HG02678 (cell line): ENCODE results near the gene PTRHD1.
A peak's percentile ranks its signal among the peaks of the same experiment; 100 is the strongest.

Source experiments
- ATAC-seq: cut with Tn5 transposase; IDR thresholded peaks from one replicate; pipeline ENCODE4 v1.9.1; 2021; ENCODE audit warnings: mild to moderate bottlenecking, moderate library complexity; ENCODE audit not compliant: unreplicated experiment

PTRHD1 gene

GRCh38 chr2:24830786-24831185 is 37.6 kb upstream of the PTRHD1 start:
- no peak for ATAC-seq

DNA sequence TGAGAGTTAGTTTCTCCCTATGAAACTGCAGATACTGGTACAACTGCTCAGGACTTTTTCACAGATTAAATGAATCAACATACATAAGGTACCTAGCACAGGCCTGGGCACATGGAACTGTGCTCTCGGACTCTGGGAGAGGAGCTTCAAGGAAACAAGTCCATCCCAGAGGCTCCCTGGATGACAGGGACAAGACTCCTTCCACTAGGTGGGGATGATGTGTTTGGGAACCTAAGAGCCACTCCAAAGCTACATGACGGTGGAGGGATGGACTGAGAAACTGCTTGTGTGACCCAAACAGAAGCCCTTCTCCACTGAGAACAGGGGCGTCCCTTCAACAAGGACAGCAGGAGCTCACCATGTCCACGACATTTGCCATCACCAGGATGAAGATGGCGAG is 37.2 kb upstream of the PTRHD1 start:
- no peak for ATAC-seq

- no peak for ATAC-seq
These were observed 35.2 kb upstream of the PTRHD1 start for GRCh38 chr2:24828238-24828996.

DNA sequence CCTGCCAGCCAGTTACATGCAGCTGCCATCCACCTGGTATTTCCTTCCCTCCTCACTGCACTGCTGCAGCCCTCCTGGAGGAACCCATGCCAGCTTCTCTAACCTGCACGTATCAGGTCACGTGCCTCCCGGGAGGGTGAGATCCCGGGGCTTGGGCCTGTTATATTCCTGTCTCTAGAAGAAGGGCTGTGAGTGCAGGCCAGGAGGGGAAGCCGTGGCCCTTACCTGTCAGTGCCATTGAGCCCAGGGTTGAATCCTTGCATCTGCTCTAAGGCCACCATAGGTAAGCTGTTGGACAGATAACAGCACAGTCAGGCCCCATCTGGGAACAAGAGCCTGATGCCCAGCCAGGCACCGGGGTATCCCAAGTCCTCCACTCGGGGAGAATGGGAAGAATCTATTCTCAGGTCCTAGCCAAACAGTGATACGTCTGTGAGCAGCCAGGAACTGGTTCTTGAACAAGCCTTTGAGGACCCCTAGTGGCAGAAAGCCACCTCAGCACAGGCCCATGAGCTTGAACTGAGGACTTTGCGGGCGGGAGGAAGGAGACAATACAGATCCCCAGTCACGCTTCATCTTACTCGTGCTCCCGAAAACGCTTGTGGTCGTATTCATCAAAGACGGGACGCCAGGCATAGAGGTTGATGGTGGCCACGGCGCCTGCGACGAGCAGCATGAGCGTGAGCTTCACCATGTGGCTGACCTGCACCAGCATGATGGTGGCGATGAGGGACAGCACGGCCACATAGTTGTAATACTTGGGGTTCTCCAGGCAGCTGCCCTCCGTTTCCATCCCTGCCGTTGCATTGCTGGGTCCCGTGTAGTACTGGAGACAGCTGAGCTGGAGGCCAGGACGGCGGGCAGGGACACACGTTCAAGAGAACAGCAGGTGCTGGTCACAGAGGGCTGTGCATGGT is 34.4 kb upstream of the PTRHD1 start:
- ATAC-seq, result peak; percentile 76

- no peak for ATAC-seq
These were observed 33.6 kb upstream of the PTRHD1 start for GRCh38 chr2:24826773-24827145.

DNA sequence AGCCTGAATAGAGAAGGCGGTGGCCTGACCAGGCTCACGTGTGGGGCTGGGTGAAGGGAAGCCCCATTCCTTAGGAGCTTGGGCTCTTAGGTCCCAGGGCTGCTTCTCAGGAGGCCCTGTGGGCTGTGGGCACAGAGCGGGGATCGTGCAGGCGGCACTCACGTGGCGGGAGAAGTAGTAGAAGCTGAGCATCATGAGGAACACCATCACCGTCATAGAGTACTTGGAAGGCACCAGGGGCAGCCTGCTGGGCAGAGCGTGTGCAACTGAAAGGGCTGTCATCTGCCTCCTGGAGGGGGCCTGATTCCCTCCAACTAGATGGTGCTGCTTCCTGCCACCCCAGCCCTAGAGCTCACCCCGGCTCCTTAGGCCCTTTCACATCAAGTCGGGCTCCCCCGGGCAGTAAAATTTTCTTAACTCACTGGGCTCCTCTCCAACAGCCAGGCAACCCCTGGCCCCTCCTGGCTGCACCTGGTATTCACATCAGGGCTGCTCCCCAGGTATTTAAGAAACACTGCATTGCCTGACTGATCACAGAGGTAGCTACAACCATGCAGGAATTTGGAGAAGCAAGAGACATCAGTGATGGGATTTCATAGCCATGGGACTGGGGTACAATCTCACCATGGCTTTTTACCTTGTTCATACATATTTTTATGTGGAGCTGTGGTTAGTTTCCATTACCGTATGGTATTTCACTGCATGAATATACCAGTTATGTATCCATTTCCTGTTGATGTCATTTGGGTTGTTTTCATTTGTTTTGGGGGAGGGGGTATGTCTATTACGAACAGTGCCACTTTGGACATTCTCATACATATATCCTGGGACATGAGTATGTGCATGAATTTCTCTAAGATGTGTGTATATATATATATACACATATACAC is 32.9 kb upstream of the PTRHD1 start:
- no peak for ATAC-seq

DNA sequence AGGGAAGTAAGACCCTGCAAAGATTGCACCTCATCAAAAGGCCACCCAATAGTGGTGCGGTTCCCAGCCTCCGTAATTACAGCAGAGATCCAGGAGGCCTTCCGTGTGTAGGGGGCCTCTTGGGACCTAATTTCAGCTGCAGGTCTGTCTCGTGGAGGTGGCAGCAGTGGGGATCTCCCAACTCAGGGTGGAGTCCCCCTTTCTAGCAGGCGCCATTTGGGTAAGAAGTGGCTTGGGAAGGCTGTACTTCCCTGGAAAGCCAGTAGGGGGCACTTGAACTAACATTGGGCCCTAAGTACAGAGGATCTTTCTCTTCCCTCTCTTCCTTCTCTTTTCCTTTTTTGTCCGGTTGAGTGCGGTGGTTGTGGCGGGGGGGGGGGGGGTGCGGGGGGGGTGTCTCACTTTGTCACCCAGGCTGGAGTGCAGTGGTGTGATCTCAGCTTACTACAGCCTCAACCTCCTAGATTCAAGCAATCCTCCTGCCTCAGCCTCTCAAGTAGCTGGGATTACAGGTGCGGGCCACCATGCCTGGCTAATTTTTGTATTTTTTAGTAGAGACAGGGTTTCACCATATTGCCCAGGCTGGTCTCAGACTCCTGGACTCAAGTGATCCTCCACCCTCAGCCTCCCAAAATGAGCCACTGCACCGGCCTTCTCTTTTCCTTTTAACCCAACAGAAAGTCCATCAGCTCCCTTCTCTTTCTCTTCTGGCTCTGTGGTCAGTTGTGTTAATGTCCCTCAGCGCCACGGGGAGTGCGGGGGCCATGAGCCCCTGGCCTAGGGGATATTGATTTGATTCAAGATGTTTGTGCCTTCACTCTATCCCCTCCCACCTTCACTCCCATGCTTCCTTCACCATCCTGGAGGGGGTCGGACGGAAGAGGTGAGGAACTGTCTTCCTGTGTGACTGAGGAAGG is 32.0 kb upstream of the PTRHD1 start:
- ATAC-seq, result no peak

- ATAC-seq, result no peak
These were observed 30.9 kb upstream of the PTRHD1 start for GRCh38 chr2:24824071-24824588.

DNA sequence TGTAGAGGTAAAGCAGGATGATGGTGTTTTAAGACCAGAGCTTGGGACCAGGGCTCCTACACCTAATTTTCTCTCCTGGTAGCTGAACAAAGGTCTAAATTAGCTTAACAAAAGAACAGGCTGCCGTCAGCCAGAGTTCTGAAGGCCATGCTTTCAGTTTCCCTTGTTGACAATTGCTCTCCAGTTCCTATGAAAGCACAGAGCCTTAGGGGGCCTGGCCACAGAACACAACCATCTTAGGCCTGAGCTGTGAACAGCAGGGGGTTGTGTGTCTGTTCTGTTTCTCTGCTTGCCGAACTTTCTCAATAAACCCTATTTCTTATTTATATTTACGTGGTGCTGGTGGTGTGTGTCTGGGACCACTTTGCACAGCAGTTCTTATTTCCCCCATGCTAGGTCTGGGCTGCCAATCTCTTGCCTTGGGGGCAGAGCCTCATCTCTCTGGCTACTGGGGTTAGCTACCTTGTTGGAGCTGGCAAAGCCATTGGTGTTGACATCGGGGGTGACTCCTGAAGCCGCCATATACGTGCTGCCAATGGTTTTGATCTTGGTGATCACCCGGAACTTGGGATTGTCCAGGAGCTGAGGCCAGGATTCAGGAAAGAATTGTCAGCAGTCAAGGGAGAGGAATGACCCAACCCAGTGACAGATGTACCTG is 29.0 kb upstream of the PTRHD1 start:
- ATAC-seq, result no peak

DNA sequence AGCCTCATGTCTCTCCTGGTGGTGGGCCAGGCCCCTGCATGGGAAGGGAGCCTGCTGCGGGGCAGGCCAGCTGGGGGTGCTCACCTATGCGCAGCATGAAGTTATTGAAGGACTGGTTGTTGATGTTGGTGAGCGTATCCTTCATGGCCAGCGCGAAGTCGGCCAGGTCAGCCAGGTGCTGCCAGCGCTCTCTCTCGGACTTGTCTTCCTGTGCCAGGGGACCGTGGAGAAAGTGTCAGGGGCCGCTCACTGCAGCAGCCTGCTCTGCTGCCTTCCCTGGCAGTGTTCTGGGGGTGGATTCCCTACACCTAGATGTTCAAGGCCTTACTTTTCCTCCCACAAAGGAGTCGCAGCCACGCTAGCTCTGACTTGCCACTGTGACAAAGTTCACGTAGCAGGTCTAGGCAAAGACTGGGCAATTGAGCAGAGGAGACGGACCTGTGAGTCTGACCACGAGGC is 28.3 kb upstream of the PTRHD1 start:
- ATAC-seq, result no peak

- no peak for ATAC-seq
These were observed 27.6 kb upstream of the PTRHD1 start for GRCh38 chr2:24820598-24821432.

DNA sequence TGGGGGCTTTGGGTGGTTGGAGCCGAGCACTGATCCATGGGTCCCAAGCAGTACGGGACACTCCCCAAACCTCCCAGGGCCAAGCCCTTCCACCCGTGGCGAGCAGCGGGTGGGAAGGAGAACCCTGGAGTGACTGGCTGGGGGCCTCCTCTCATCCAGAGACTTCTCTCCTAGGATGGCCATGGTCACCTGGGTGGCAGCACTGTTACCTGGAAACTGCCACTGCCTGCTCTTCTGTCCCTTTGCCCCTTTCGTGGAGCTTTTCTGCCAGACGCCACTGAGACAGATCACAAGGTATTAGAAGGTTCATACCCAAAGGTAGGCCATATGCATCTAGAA is 27.0 kb upstream of the PTRHD1 start:
- no peak for ATAC-seq

DNA sequence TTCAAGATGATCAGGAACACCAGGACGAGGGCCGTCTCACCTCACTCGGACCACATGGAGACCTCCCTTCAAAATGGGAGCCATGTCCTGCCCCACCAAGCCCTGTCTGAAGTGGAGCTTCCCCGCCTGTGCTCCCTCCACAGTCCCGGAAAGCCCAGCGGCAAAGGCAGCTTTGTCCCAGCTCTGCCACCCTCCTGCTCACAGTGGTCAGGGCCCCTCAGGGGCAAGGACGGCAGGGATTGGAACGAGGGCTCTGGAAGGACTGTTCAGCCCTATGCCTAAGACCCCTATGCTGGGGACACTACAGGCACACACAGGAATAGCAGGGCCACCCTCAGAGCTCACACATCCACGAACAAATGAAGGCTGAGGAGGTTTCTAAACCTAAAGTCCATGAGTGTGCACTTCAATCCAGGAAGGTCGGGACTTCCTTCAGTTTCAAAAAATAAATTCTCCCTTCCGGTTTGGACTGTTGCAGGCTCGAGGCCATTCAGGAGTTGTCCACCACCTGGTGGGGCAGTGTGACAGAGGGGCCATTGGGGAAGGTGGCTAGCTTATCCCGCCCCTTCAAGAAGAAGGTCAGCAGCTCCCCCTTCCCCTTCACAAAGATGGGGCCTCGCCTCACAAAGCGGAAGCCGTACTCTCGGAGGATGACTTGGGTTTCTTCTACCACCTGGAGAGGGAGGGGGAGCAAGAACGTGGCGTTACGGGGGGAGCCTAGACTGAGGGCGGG is 26.4 kb upstream of the PTRHD1 start:
- no peak for ATAC-seq

DNA sequence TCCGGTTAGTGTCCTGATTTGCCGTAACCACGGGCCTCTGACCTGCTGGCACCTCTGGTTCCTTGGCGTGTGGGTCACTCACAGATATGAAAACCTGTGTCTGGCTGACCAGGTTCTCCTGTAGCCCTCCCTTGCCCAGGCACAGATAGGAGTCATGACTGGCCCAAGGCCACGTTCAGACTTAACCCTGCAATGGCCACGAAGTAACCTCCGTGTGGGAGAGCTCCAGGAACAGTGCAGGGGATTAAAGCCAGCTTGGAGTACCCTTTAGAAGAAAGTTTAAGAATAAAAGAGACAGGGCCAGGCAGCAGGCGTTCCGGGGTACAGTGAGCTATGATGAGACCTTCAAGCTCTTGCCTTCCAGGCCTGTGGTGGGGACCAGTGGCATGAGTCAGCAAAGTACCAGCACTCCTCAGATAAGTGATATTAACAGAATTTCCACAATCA is 25.6 kb upstream of the PTRHD1 start:
- ATAC-seq, result no peak

DNA sequence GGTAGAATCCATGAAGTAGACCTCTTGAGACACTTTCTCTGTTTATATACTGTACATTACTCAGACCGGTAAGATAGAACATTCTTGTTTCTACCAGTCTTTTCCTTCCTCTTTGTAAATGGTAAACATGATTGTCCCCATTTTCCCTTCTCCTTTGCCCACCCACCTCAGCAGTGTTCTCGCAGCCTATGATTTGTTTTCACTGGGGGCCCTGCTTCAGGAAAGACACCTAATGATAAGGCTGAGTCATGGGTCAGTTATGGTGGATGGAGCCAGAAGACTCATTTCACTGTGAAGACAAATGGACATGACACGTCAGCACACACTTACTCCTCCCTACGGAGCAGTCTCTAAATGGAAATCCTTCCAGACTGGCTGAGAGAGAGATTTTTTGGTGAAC is 23.7 kb upstream of the PTRHD1 start:
- ATAC-seq, result no peak

DNA sequence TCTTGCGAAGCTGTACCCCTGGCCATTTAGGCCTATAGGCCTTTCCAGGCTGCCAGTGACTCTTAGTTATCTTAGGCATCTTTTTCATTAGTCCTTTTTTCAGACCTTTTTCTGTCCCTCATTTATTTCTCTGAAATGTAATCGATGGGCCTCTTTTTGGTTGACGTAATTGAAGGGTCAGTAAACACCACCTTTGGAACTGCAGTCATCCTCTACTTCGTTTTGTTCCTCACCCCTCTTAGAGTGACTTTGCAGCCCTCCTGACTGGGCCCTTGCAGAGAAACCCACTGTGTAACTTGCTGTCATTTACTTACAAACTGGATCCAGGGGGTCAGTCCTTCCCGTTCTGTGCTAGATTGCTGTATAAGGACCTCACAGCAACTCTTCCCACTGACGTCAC is 23.2 kb upstream of the PTRHD1 start:
- no peak for ATAC-seq

GRCh38 chr2:24815171-24815570 is 22.0 kb upstream of the PTRHD1 start:
- ATAC-seq, result no peak

DNA sequence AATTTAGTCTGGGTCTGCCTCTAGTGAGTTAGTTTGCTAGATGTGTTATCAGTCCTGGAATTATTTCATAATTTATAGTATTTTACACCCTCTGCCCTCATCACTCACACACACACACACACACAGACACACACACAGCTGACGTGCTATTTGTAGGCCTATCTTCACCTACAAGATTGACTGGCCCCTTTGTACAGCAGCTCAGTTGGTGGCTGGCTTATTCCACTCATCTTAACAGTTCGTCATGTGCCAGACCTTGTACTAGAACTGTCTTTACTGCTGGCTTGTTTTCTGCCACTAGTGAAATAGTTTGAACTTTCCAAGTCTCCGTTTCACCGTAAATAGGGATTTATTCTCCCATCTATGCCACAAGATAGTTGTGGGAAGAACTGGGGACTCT is 21.3 kb upstream of the PTRHD1 start:
- no peak for ATAC-seq
